Hepatocyte (in vitro differentiated cells): ENCODE results near the gene CSMD2.
A peak's percentile ranks its signal among the peaks of the same experiment; 100 is the strongest.

Experiments
- CTCF ChIP-seq: fragments of 200-600 bp; sonication (generic); IDR thresholded peaks from 2 replicates; pipeline ENCODE4 v1.5.1; 2016; ENCODE audit warnings: antibody characterized with exemption, mild to moderate bottlenecking; ENCODE audit not compliant: poor library complexity
- EZH2phosphoT487 ChIP-seq: fragments of 200-600 bp; sonication (generic); IDR thresholded peaks from one replicate; pipeline ENCODE4 v1.6.1; 2018; ENCODE audit warnings: antibody characterized with exemption, mild to moderate bottlenecking, low read depth, moderate library complexity; ENCODE audit not compliant: unreplicated experiment, severe bottlenecking

- peak; percentile 86 for TF ChIP-seq CTCF
- TF ChIP-seq EZH2phosphoT487, result no peak
Measured at GRCh38 chr1:33470495-33471012, 694.5 kb downstream of the CSMD2 start.
